ENCODE results near the gene ERCC2. TPM values are rescaled to one million over a fixed set of nuclear protein-coding genes. Genes with fewer than 3 reads are reported as not detected.

The ERCC2 gene
- total and polyA plus RNA-seq, 7 experiments from 2014 or later: 4.4 to 25.1 (median 14.9) TPM

DNA sequence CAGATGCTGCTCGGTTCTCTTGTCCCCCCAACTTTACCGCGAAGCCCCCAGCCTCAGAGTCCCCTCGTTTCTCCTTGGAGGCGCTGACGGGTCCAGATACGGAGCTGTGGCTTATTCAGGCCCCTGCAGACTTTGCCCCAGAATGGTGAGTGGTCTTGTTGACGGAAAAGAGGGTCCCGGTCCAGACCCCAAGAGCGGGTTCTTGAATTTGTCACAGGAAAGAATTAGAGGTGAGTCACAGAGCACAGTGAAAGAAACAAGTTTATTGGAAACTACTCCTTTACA lies 36.7 kb upstream of the ERCC2 start:
- peaks cover 15 to 27% (median 21%) of the 10 kb centered on the region in 5 donors for H3K27me3 Mint-ChIP-seq
- Histone ChIP-seq H3K27ac (ENCODE audit: low read depth, low read length) (peak overlapping the region; percentile 71), H3K9me3 (ENCODE audit: control insufficient read depth in 2 of 3, low read length in 3 of 3) (no peaks in the 10 kb centered on the region), H3K27me3 (ENCODE audit: control insufficient read depth in 2 of 2, insufficient read depth in 2 of 2, low read length in 2 of 2) (peaks cover 10 to 18% of the 10 kb centered on the region in 2 donors), H3K4me1 (ENCODE audit: control insufficient read depth in 2 of 2, insufficient read depth in 2 of 2, low read length in 2 of 2) (peaks cover 16 to 25% of the 10 kb centered on the region in 2 donors), H3K36me3 (ENCODE audit: control insufficient read depth in 2 of 3, insufficient read depth in 3 of 3, low read length in 3 of 3) (no peaks in the 10 kb centered on the region), H3K4me3 (ENCODE audit: low read length) (peak overlapping the region; percentile 77)
- ChIA-PET POLR2A (interaction anchor here (0.6 to 1.3 kb wide), 3 partner anchors 9 to 52 kb away, joined by 3 to 5 read pairs (median 4); no protein-coding TSS in a partner anchor), CTCF (no interaction called here)
- peak overlapping the region in 6 of 9 donors; percentile 36 to 96 (median 70) for H3K27ac Mint-ChIP-seq
- no peaks in the 10 kb centered on the region for H3K9me3 Mint-ChIP-seq
- intact Hi-C loops (cut with micrococcal nuclease): loop anchor here (5.0 to 10.0 kb wide), 5 partner anchors 155 to 1225 kb away; partner anchors contain the start of genes QPCTL (in 2 of the 2), SNRPD2 (in 2 of the 2), CCDC61 (in 1 of the 2) and FBXO46 (in 1 of the 2)
- DNase-seq: no peak
- peak overlapping the region; percentile 91 to 99 (median 97) for H3K4me3 Mint-ChIP-seq
- peaks cover 28 to 53% (median 32%) of the 10 kb centered on the region in 7 donors for H3K4me1 Mint-ChIP-seq
- peaks cover 0 to 10% (median 0%) of the 10 kb centered on the region in 5 donors for H3K36me3 Mint-ChIP-seq
- ATAC-seq: no peak

DNA sequence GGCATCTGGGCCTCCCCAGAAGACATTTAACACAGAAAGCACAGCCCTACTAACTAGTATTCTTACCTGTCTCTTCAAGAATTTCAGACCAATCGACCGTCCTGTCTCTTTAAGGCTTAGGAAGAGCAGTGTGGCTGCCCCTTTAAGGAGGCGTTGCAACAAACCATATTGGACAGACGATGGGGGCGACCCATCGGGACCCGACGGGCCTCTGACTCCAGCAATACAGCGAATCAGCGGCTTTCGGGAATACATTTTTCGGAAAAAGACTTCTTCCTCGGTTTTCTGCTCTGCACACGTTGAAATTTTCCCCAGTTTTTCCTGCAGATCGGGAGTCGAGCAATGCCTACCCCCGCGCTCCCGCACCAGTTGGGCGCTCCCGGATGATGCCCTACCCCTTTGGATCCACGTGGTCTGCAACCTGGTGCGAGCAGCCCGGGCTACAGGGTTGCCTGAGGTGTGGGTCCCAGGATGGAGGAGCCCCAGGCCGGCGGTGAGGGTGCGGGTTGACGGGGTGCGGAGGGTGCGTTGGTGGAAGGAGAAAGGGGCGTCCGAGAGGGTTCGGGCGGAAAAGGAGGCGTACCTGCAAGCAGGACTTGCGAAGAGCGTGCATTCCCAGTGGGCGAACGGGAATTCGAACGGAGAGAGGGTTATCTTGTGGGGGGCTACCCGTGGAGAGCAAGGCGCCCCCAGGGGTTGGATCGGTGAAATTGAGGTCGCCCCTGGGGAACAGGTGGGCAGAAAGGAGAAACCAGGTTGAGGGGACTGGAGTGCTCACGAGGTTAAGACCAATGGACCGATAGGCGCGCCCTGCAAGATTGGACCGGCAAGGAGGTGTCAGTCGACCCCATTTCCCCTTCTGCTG lies 36.1 kb upstream of the ERCC2 start, which contains the start of gene POLR1G:
TSS of gene POLR1G (plus strand) at position 419 of the 865 bp plus-strand sequence. CDS start at position 472, 53 bp downstream.
- Histone ChIP-seq H3K9me3 (ENCODE audit: control insufficient read depth in 2 of 3, low read length in 3 of 3) (no peaks in the 10 kb centered on the region), H3K36me3 (ENCODE audit: control insufficient read depth in 2 of 3, insufficient read depth in 3 of 3, low read length in 3 of 3) (no peaks in the 10 kb centered on the region), H3K27ac (ENCODE audit: low read depth, low read length) (peak within 1 kb of the TSS; percentile 71), H3K4me1 (ENCODE audit: control insufficient read depth in 2 of 2, insufficient read depth in 2 of 2, low read length in 2 of 2) (peaks cover 16 to 25% of the 10 kb centered on the region in 2 donors), H3K27me3 (ENCODE audit: control insufficient read depth in 2 of 2, insufficient read depth in 2 of 2, low read length in 2 of 2) (peaks cover 10 to 18% of the 10 kb centered on the region in 2 donors), H3K4me3 (ENCODE audit: low read length) (peak within 1 kb of the TSS; percentile 77)
- ChIA-PET CTCF (no interaction called here), POLR2A (interaction anchor here (0.9 to 1.3 kb wide), 4 partner anchors 10 to 310 kb away, joined by 3 to 5 read pairs (median 4); no protein-coding TSS in a partner anchor)
- no peaks in the 10 kb centered on the region for H3K9me3 Mint-ChIP-seq
- H3K27me3 Mint-ChIP-seq: peaks cover 15 to 27% (median 21%) of the 10 kb centered on the region in 5 donors
- intact Hi-C loops (cut with micrococcal nuclease): loop anchor here (1.0 to 10.0 kb wide), 12 partner anchors 17 to 1226 kb away; partner anchors contain the start of genes CCDC61 (in 2 of the 2), ERCC1 (in 2 of the 2), QPCTL (in 2 of the 2) and SNRPD2 (in 2 of the 2)
- H3K27ac Mint-ChIP-seq: peak within 1 kb of the TSS; percentile 90 to 99 (median 94)
- peak within 1 kb of the TSS; percentile 91 to 99 (median 97) for H3K4me3 Mint-ChIP-seq
- ATAC-seq (peak; percentile 85), DNase-seq (peak; percentile 57 to 86 (median 81))
- H3K36me3 Mint-ChIP-seq: peaks cover 0 to 10% (median 0%) of the 10 kb centered on the region in 5 donors
- peaks cover 28 to 53% (median 32%) of the 10 kb centered on the region in 7 donors for H3K4me1 Mint-ChIP-seq

DNA sequence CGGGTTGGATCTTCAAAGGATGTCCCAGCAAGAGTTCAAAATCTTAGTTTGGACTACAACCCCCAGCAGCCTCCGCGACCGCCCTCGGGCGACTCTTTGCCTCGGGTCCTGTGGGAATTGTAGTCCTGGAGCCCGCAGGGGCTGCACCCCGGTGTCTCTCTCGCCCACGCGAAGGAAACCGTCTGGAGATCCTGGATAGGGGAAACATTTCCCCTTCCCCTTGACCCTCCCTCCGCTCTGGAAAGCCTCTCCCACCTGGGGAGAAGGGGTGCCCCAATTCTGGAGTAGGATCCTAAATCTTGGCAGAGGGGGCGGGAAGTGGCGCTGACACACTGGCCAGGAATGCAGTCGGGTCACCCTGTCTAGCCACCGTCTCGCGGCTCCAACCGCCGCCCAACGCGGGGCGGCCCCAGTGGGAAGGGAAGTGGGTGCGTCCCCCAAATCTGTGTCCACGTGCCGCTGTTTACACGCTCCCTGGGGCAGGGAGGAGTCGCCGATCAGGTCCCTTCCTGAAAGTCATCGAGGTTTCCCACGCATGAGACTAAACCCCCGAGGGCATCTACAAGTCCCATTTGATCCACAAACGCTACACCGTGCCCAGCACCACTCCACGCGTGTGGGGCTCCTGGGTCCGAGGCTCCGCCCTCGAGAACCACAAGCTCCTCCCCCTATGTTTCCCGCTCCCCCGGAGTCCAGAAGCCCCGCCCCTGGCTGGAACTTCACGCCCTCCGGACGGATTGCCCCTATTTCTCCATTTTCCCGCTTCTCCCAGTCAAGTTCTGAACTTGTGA lies 35.3 kb upstream of the ERCC2 start:
- peaks cover 0 to 10% (median 0%) of the 10 kb centered on the region in 5 donors for H3K36me3 Mint-ChIP-seq
- Histone ChIP-seq H3K27me3 (ENCODE audit: control insufficient read depth in 2 of 2, insufficient read depth in 2 of 2, low read length in 2 of 2) (peaks cover 10 to 18% of the 10 kb centered on the region in 2 donors), H3K27ac (ENCODE audit: low read depth, low read length) (peak overlapping the region; percentile 71), H3K4me1 (ENCODE audit: control insufficient read depth in 2 of 2, insufficient read depth in 2 of 2, low read length in 2 of 2) (peaks cover 16 to 25% of the 10 kb centered on the region in 2 donors), H3K9me3 (ENCODE audit: control insufficient read depth in 2 of 3, low read length in 3 of 3) (no peaks in the 10 kb centered on the region), H3K36me3 (ENCODE audit: control insufficient read depth in 2 of 3, insufficient read depth in 3 of 3, low read length in 3 of 3) (no peaks in the 10 kb centered on the region), H3K4me3 (ENCODE audit: low read length) (peak overlapping the region; percentile 77)
- peak; percentile 62 to 88 (median 81) for DNase-seq
- ChIA-PET POLR2A (interaction anchor here (0.9 to 1.0 kb wide), 2 partner anchors 71 to 311 kb away, joined by 3 to 5 read pairs; no protein-coding TSS in a partner anchor), CTCF (interaction anchor here (0.6 to 1.0 kb wide), 2 partner anchors 73 to 285 kb away, joined by 3 to 4 read pairs; no protein-coding TSS in a partner anchor)
- H3K27me3 Mint-ChIP-seq: peaks cover 15 to 27% (median 21%) of the 10 kb centered on the region in 5 donors
- peaks cover 28 to 53% (median 32%) of the 10 kb centered on the region in 7 donors for H3K4me1 Mint-ChIP-seq
- peak overlapping the region; percentile 91 to 99 (median 97) for H3K4me3 Mint-ChIP-seq
- no peaks in the 10 kb centered on the region for H3K9me3 Mint-ChIP-seq
- ATAC-seq: peak; percentile 75
- intact Hi-C loops (cut with micrococcal nuclease): loop anchor here (1.0 to 10.0 kb wide), 20 partner anchors 18 to 1227 kb away; partner anchors contain the start of genes CCDC61 (in 2 of the 2), ERCC1 (in 2 of the 2), ERCC2 (in 2 of the 2) and OPA3 (in 2 of the 2)
- peak overlapping the region; percentile 90 to 99 (median 94) for H3K27ac Mint-ChIP-seq

DNA sequence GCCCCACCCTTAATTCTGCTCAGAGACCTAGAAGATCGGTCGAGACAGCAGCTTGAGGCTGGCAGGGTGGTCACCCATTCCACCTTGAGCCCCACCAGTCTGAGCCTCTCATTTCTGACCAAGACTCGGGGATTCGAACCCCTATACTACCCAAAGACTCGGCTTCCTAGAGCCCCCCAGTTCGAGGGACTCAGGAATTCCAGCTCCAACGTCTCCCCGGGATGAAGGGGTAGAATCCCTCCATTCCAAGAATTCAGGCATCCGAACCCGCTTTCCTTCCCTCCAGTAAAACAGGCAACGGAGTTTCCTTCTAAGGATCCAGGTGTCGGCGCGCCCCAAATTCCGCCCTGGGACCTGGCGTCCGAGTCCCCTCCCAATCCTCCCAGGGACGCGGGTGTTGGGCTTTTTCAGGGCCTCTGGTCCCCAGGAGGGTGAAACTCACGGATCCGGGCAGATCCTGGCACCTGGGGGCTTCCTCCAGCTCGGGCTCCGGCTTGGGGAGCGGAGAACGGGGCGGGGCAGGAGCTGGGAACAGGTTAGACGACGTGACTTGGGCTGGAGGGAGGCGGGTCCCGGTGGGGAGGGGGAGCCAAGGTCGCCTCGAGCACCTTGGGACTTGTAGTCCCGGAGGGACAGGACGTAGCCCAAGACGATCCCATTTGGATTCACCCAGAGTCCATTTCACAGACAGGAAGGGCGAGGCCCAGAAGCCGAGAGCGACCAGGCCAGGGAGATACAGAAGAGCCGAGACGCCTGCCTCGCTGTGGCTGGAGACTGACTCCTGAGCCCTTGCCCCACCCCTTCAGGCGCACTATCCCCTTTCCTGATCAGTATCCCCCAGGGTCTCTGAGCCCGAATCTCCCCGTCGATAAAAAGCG lies 34.4 kb upstream of the ERCC2 start, which contains the start of gene PPP1R13L:
TSS of gene PPP1R13L (minus strand) at position 513 of the 878 bp plus-strand sequence. CDS start 6,751 bp downstream, outside the sequence.
- Histone ChIP-seq H3K36me3 (ENCODE audit: control insufficient read depth in 2 of 3, insufficient read depth in 3 of 3, low read length in 3 of 3) (no peaks in the 10 kb centered on the region), H3K4me1 (ENCODE audit: control insufficient read depth in 2 of 2, insufficient read depth in 2 of 2, low read length in 2 of 2) (peaks cover 16 to 25% of the 10 kb centered on the region in 2 donors), H3K9me3 (ENCODE audit: control insufficient read depth in 2 of 3, low read length in 3 of 3) (no peaks in the 10 kb centered on the region), H3K27me3 (ENCODE audit: control insufficient read depth in 2 of 2, insufficient read depth in 2 of 2, low read length in 2 of 2) (peaks cover 10 to 23% of the 10 kb centered on the region in 2 donors), H3K27ac (ENCODE audit: low read depth, low read length) (peak within 1 kb of the TSS; percentile 71), H3K4me3 (ENCODE audit: low read length) (peak within 1 kb of the TSS; percentile 77)
- POLR2A ChIA-PET: interaction anchor here (0.7 kb wide), 1 partner anchor 33 kb away, joined by 3 read pairs; no protein-coding TSS in a partner anchor
- ATAC-seq (peak; percentile 10), DNase-seq (peak in 1 of 9 donors; percentile 76)
- H3K9me3 Mint-ChIP-seq: no peaks in the 10 kb centered on the region
- peaks cover 0 to 10% (median 0%) of the 10 kb centered on the region in 5 donors for H3K36me3 Mint-ChIP-seq
- peak within 1 kb of the TSS; percentile 90 to 99 (median 94) for H3K27ac Mint-ChIP-seq
- intact Hi-C loops (cut with micrococcal nuclease): loop anchor here (1.0 to 10.0 kb wide), 15 partner anchors 34 to 1228 kb away; partner anchors contain the start of genes OPA3 (in 2 of the 2), QPCTL (in 2 of the 2), SNRPD2 (in 2 of the 2) and BLOC1S3 (in 1 of the 2)
- peaks cover 28 to 53% (median 32%) of the 10 kb centered on the region in 7 donors for H3K4me1 Mint-ChIP-seq
- peaks cover 15 to 27% (median 21%) of the 10 kb centered on the region in 5 donors for H3K27me3 Mint-ChIP-seq
- peak within 1 kb of the TSS; percentile 91 to 99 (median 97) for H3K4me3 Mint-ChIP-seq
- CTCF ChIA-PET: interaction anchor here (0.6 to 1.0 kb wide), 2 partner anchors 74 to 286 kb away, joined by 3 to 4 read pairs; no protein-coding TSS in a partner anchor

All from naive thymus-derived CD4-positive, alpha-beta T cell (primary cell).